H9 (cell line): ENCODE measurements around the gene ZNF362. TPM values are rescaled to one million over a fixed set of nuclear protein-coding genes. Genes with fewer than 3 reads are reported as not detected.

ENCODE experiments used
- DNase-seq: peaks from one replicate; pipeline ENCODE4 v3.0.0-alpha.2; 2017
- H2AFZ ChIP-seq: one replicate; pipeline ENCODE4 v1.6.1; 2013; ENCODE audit warnings: mild to moderate bottlenecking, low read length, control low read depth, moderate library complexity
- H2AK5ac ChIP-seq: 2 replicates; pipeline ENCODE4 v1.6.1; 2013; ENCODE audit warnings: low read length, control low read depth, mixed read lengths; ENCODE audit not compliant: insufficient read length
- H2BK120ac ChIP-seq: one replicate; pipeline ENCODE4 v1.6.1; 2013; ENCODE audit warnings: low read depth, mild to moderate bottlenecking, low read length, control low read depth, inconsistent platforms; ENCODE audit not compliant: poor library complexity, severe bottlenecking
- H2BK12ac ChIP-seq: 2 replicates; pipeline ENCODE4 v1.6.1; 2013; ENCODE audit warnings: low read length, control low read depth, mixed read lengths, low read depth; ENCODE audit not compliant: insufficient read length
- H2BK15ac ChIP-seq: 2 replicates; pipeline ENCODE4 v1.6.1; 2013; ENCODE audit warnings: low read depth, low read length, control low read depth
- H2BK20ac ChIP-seq: one replicate; pipeline ENCODE4 v1.6.1; 2013; ENCODE audit warnings: low read depth, mild to moderate bottlenecking, low read length, control low read depth, inconsistent platforms; ENCODE audit not compliant: poor library complexity, severe bottlenecking
- H2BK5ac ChIP-seq: 2 replicates; pipeline ENCODE4 v1.6.1; 2013; ENCODE audit warnings: low read length, control low read depth, mixed read lengths; ENCODE audit not compliant: insufficient read length
- H3K14ac ChIP-seq: 2 replicates; pipeline ENCODE4 v1.6.1; 2013; ENCODE audit warnings: low read length, control low read depth; ENCODE audit not compliant: insufficient read depth
- H3K18ac ChIP-seq: 2 replicates; pipeline ENCODE4 v1.6.1; 2013; ENCODE audit warnings: low read depth, mild to moderate bottlenecking, mixed read lengths, low read length, control low read depth; ENCODE audit not compliant: insufficient read length
- H3K23ac ChIP-seq: 2 replicates; pipeline ENCODE4 v1.6.1; 2013; ENCODE audit warnings: low read length, control low read depth, mixed read lengths, low read depth; ENCODE audit not compliant: insufficient read length
- H3K23me2 ChIP-seq: 2 replicates; pipeline ENCODE4 v1.6.1; 2013; ENCODE audit warnings: low read depth, mild to moderate bottlenecking, mixed read lengths, low read length, control low read depth; ENCODE audit not compliant: insufficient read length, poor library complexity, severe bottlenecking
- H3K27ac ChIP-seq: 2 replicates; pipeline ENCODE4 v1.5.1; 2013; ENCODE audit warnings: low read length, control low read depth, mixed read lengths, low read depth; ENCODE audit not compliant: insufficient read length
- H3K27me3 ChIP-seq: 2 replicates; pipeline ENCODE4 v1.6.1; 2013; ENCODE audit warnings: low read length, control low read depth, inconsistent platforms; ENCODE audit not compliant: insufficient read depth
- H3K4ac ChIP-seq: 2 replicates; pipeline ENCODE4 v1.6.1; 2013; ENCODE audit warnings: low read depth, mild to moderate bottlenecking, control low read depth, inconsistent platforms, low read length, moderate library complexity
- H3K4me1 ChIP-seq: 2 replicates; pipeline ENCODE4 v1.6.1; 2013; ENCODE audit warnings: low read length, control low read depth, inconsistent platforms; ENCODE audit not compliant: insufficient read depth
- H3K4me2 ChIP-seq: 2 replicates; pipeline ENCODE4 v1.6.1; 2013; ENCODE audit warnings: low read length, control low read depth, mixed read lengths; ENCODE audit not compliant: insufficient read length, insufficient read depth
- H3K56ac ChIP-seq: 2 replicates; pipeline ENCODE4 v1.6.1; 2013; ENCODE audit warnings: low read depth, mild to moderate bottlenecking, mixed read lengths, low read length, control low read depth; ENCODE audit not compliant: insufficient read length
- H3K79me1 ChIP-seq: 2 replicates; pipeline ENCODE4 v1.6.1; 2013; ENCODE audit warnings: low read depth, mild to moderate bottlenecking, moderate library complexity, low read length, control low read depth, inconsistent platforms; ENCODE audit not compliant: insufficient read depth, poor library complexity, severe bottlenecking
- H3K79me2 ChIP-seq: 2 replicates; pipeline ENCODE4 v1.6.1; 2013; ENCODE audit warnings: low read length, control low read depth, inconsistent platforms; ENCODE audit not compliant: insufficient read depth
- H3K9ac ChIP-seq: 2 replicates; pipeline ENCODE4 v1.6.1; 2013; ENCODE audit warnings: low read length, control low read depth, mixed read lengths; ENCODE audit not compliant: insufficient read length; ENCODE audit errors: extremely low read depth
- H3K9me3 ChIP-seq: one replicate; pipeline ENCODE4 v1.6.1; 2013; ENCODE audit warnings: low read depth, low read length, inconsistent platforms; ENCODE audit not compliant: control insufficient read depth
- H3T11ph ChIP-seq: one replicate; pipeline ENCODE4 v1.6.1; 2013; ENCODE audit warnings: mild to moderate bottlenecking, low read length, control low read depth, inconsistent platforms
- H4K20me1 ChIP-seq: one replicate; pipeline ENCODE4 v1.6.1; 2013; ENCODE audit not compliant: control insufficient read depth, insufficient read length, insufficient read depth
- H4K5ac ChIP-seq: 2 replicates; pipeline ENCODE4 v1.6.1; 2013; ENCODE audit warnings: low read depth, mild to moderate bottlenecking, mixed read lengths, low read length, control low read depth; ENCODE audit not compliant: insufficient read length
- H4K8ac ChIP-seq: replicated peaks from 2 replicates; pipeline ENCODE4 v1.6.1; 2013; ENCODE audit warnings: low read length, control low read depth, mixed read lengths, low read depth; ENCODE audit not compliant: insufficient read length
- H4K91ac ChIP-seq: 2 replicates; pipeline ENCODE4 v1.6.1; 2013; ENCODE audit warnings: low read depth, mild to moderate bottlenecking, moderate library complexity, mixed read lengths, low read length, control low read depth; ENCODE audit not compliant: insufficient read length
- H3K27ac Mint-ChIP-seq, 3 experiments: 2 replicates in 2 of 3; 3 replicates in 1 of 3; pipeline ENCODE4 v1.8.0; 2020 to 2021; ENCODE audit warnings: mixed read lengths in 3 of 3, mild to moderate bottlenecking in 1 of 3, moderate library complexity in 1 of 3
- H3K27me3 Mint-ChIP-seq: 2 replicates; pipeline ENCODE4 v1.8.0; 2021; ENCODE audit warnings: low read depth, mild to moderate bottlenecking, moderate library complexity, mixed read lengths
- H3K36me3 Mint-ChIP-seq, 3 experiments: 2 replicates in 2 of 3; 3 replicates in 1 of 3; pipeline ENCODE4 v1.8.0; 2020 to 2021; ENCODE audit warnings: low read depth in 3 of 3, mixed read lengths in 3 of 3; ENCODE audit not compliant: insufficient read depth in 1 of 3
- H3K4me1 Mint-ChIP-seq, 2 experiments: 2 replicates each; pipeline ENCODE4 v1.8.0; 2020; ENCODE audit warnings: mixed read lengths in 2 of 2
- H3K4me3 Mint-ChIP-seq, 2 experiments: 2 replicates in 1 of 2; 3 replicates in 1 of 2; pipeline ENCODE4 v1.8.0; 2020 to 2021; ENCODE audit warnings: mild to moderate bottlenecking in 2 of 2, mixed read lengths in 2 of 2, moderate library complexity in 1 of 2
- H3K9me3 Mint-ChIP-seq, 2 experiments: 2 replicates in 1 of 2; 3 replicates in 1 of 2; pipeline ENCODE4 v1.8.0; 2020; ENCODE audit warnings: mild to moderate bottlenecking in 2 of 2, mixed read lengths in 2 of 2, moderate library complexity in 1 of 2
- WGBS: extraction: QIAGEN DNeasy Blood & Tissue Kit; methylation state at CpG from one replicate; pipeline ENCODE4 v1.1.7; 2013; ENCODE audit warnings: missing lambda C conversion rate, low lambda C conversion rate, mixed read lengths; ENCODE audit not compliant: insufficient read length; ENCODE audit errors: extremely low coverage; 5-methylcytosine and 5-hydroxymethylcytosine counted together
- total RNA-seq: library from RNA; stranded (reverse); gene quantifications from 2 replicates; pipeline ENCODE4 v1.2.1, GENCODE V29; 2021
- TF ChIP-seq, protein P1 (sequence below): fragments of 200-600 bp; sonication (generic); conservative IDR thresholded peaks from 3 replicates; pipeline ENCODE4 v1.8.0; 2021; ENCODE audit warnings: antibody characterized with exemption, mild to moderate bottlenecking

The ZNF362 gene
- total RNA-seq, 1 experiment from 2014 or later = 18.7 TPM

DNA sequence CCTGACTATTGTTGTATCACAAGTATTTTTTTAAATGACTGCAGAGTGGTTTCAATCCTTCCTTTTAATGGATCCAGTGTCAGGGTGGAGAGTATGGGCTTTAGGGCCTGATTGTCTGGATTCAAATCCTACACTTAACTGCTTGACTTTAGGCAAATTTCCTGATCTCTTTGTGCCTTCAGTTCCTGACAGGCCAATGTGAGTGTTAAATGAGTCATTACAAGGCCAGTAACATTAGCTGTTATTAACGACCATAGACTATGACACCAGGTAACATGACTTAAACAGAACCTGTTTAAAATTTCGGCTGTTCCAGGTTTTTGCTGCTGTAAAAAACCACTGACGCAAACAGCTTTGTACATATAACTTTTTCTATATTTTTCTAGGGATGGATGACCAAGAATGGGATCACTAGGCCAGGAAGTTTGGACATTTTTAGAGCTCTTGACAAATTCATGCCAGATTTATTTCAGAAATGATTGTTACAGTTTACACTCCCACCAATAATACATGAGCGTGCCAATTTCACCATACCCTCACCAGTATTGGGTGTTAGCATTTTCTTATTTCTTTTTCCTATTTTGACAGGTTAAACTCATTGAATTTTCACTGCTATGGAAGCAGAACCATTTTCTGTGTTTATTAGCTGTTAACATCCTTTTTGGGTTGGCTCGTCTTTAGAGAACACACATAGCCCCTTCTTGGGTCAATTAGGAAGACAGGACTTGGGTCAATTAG, 11.3 kb downstream of the ZNF362 start:
- H3K18ac ChIP-seq = no peak overlapping the region
- no peak overlapping the region for H2BK20ac ChIP-seq
- no peak overlapping the region for H3K4me2 ChIP-seq
- TF ChIP-seq, protein P1, sequence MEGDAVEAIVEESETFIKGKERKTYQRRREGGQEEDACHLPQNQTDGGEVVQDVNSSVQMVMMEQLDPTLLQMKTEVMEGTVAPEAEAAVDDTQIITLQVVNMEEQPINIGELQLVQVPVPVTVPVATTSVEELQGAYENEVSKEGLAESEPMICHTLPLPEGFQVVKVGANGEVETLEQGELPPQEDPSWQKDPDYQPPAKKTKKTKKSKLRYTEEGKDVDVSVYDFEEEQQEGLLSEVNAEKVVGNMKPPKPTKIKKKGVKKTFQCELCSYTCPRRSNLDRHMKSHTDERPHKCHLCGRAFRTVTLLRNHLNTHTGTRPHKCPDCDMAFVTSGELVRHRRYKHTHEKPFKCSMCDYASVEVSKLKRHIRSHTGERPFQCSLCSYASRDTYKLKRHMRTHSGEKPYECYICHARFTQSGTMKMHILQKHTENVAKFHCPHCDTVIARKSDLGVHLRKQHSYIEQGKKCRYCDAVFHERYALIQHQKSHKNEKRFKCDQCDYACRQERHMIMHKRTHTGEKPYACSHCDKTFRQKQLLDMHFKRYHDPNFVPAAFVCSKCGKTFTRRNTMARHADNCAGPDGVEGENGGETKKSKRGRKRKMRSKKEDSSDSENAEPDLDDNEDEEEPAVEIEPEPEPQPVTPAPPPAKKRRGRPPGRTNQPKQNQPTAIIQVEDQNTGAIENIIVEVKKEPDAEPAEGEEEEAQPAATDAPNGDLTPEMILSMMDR = no peak
- Mint-ChIP-seq H3K27ac (0 out of 7 replicates have a peak overlapping the region, but pooled peaks of 1 of the 3 experiments have one; percentile 5), H3K9me3 (no peaks in the 10 kb centered on the region), H3K4me3 (no peak overlapping the region), H3K27me3 (no peaks in the 10 kb centered on the region), H3K36me3 (peaks cover 3 to 24% (median 7%) of the 10 kb centered on the region in 3 experiments), H3K4me1 (peaks cover 16 to 30% of the 10 kb centered on the region in 2 experiments)
- no peak overlapping the region for H4K5ac ChIP-seq
- H3K14ac ChIP-seq = no peak overlapping the region
- no peaks in the 10 kb centered on the region for H3K79me1 ChIP-seq
- H3T11ph ChIP-seq = no peak overlapping the region
- no peak overlapping the region for H4K8ac ChIP-seq
- no peaks in the 10 kb centered on the region; the same call in 1 of the 2 replicates for H3K4me1 ChIP-seq
- no peak for DNase-seq
- H3K23me2 ChIP-seq = no peaks in the 10 kb centered on the region
- no peak overlapping the region for H3K56ac ChIP-seq
- WGBS = no CpG with 5 or more reads among the region's 5 CpGs
- H3K27me3 ChIP-seq = no peaks in the 10 kb centered on the region
- H2BK120ac ChIP-seq = no peak overlapping the region
- H4K20me1 ChIP-seq = no peaks in the 10 kb centered on the region
- no peak overlapping the region for H3K9ac ChIP-seq
- H2BK15ac ChIP-seq = no peak overlapping the region
- no peak overlapping the region for H2BK12ac ChIP-seq
- no peak overlapping the region for H2BK5ac ChIP-seq
- H2AK5ac ChIP-seq = no peak overlapping the region
- no peaks in the 10 kb centered on the region for H3K9me3 ChIP-seq
- no peak overlapping the region for H2AFZ ChIP-seq
- no peaks in the 10 kb centered on the region; the same call in 1 of the 2 replicates for H3K79me2 ChIP-seq
- H3K4ac ChIP-seq = no peak overlapping the region
- H3K27ac ChIP-seq = no peak overlapping the region
- no peak overlapping the region for H3K23ac ChIP-seq
- H4K91ac ChIP-seq = no peak overlapping the region
